HG03045 (cell line): ENCODE measurements around the gene COQ8A.

Experiments
- ATAC-seq: cut with Tn5 transposase; IDR thresholded peaks from one replicate; pipeline ENCODE4 v1.9.1; 2021; ENCODE audit warnings: mild to moderate bottlenecking, moderate library complexity; ENCODE audit not compliant: unreplicated experiment

Gene COQ8A

GRCh38 chr1:226972931-226973330 is 32.8 kb downstream of the COQ8A start:
- ATAC-seq = no peak

- no peak for ATAC-seq
These were observed 33.3 kb downstream of the COQ8A start for GRCh38 chr1:226973371-226973897.

GRCh38 chr1:226973898-226974543 is 33.9 kb downstream of the COQ8A start:
- ATAC-seq = no peak

GRCh38 chr1:226974544-226975258 is 34.6 kb downstream of the COQ8A start:
- no peak for ATAC-seq

GRCh38 chr1:226975259-226976250 is 35.5 kb downstream of the COQ8A start:
- ATAC-seq = no peak

GRCh38 chr1:226976276-226976977 is 36.3 kb downstream of the COQ8A start:
- ATAC-seq = no peak

GRCh38 chr1:226976978-226977642 is 37.0 kb downstream of the COQ8A start:
- ATAC-seq = no peak

GRCh38 chr1:226977643-226978431 is 37.7 kb downstream of the COQ8A start:
- ATAC-seq = no peak

GRCh38 chr1:226978432-226979114 is 38.5 kb downstream of the COQ8A start:
- no peak for ATAC-seq

GRCh38 chr1:226979115-226979516 is 39.0 kb downstream of the COQ8A start:
- no peak for ATAC-seq

- ATAC-seq = no peak
These were observed 39.5 kb downstream of the COQ8A start for GRCh38 chr1:226979517-226980121.

- ATAC-seq = no peak
These were observed 40.0 kb downstream of the COQ8A start for GRCh38 chr1:226980122-226980560.

GRCh38 chr1:226980565-226981385 is 40.7 kb downstream of the COQ8A start:
- no peak for ATAC-seq

- ATAC-seq = no peak
These were observed 41.3 kb downstream of the COQ8A start for GRCh38 chr1:226981386-226981817.

- no peak for ATAC-seq
These were observed 41.7 kb downstream of the COQ8A start for GRCh38 chr1:226981838-226982237.

GRCh38 chr1:226982451-226983177 is 42.5 kb downstream of the COQ8A start:
- ATAC-seq = no peak
